ENCODE measurements around the gene FOCAD.

FOCAD gene

DNA sequence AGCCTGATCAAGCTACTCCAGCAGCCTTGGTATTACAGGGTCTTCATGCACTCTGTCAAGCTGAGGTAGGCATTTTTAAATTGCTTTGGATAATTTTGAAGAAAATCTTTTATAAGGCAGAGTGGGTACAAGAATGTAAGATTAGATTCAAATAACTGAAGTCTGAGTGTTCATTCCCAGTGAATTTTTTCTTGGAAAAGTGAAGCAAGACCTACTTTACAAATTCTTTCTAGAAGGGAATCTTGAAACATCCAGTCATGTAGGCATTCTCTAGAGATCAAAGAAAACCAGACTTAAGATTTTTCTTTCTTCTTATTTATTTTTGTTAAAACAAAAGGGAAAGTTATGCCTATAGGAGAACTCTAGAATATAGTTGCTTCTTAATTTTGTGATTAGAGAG is 139.0 kb downstream of the FOCAD start:
- H3K4me1 Mint-ChIP-seq = no peaks in the 10 kb centered on the region
- CTCF ChIA-PET = no interaction called here
- H3K36me3 Mint-ChIP-seq = peaks cover 20% of the 10 kb centered on the region
- H3K4me3 Mint-ChIP-seq = no peak overlapping the region
- DNase-seq = no peak
- H3K27me3 Mint-ChIP-seq = no peaks in the 10 kb centered on the region
- H3K27ac Mint-ChIP-seq = no peak overlapping the region
- no peaks in the 10 kb centered on the region for H3K9me3 Mint-ChIP-seq

DNA sequence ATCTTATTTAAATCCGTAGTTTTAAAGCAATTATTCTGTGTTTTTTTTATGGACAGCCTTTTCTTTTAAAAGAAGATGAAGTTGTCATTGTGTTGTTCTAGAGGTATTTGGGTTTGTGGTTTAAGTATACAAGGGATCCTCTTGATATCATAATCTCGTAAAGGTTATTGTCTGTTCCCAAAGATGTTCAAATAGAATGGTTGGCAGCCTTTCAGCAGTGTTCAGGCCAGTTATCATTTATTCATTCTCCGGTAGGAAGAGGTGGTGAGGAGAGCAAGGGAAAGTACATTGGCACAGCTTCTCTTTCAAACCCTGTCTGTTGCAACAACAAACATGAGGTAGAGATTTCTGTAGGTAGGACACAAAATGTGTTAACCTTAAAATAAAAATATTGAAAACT is 147.0 kb downstream of the FOCAD start:
- Mint-ChIP-seq H3K27me3 (no peaks in the 10 kb centered on the region), H3K4me3 (no peak overlapping the region), H3K9me3 (peaks cover 3% of the 10 kb centered on the region), H3K36me3 (peaks cover 18% of the 10 kb centered on the region), H3K27ac (no peak overlapping the region), H3K4me1 (no peaks in the 10 kb centered on the region)
- CTCF ChIA-PET = no interaction called here
- no peak for DNase-seq

DNA sequence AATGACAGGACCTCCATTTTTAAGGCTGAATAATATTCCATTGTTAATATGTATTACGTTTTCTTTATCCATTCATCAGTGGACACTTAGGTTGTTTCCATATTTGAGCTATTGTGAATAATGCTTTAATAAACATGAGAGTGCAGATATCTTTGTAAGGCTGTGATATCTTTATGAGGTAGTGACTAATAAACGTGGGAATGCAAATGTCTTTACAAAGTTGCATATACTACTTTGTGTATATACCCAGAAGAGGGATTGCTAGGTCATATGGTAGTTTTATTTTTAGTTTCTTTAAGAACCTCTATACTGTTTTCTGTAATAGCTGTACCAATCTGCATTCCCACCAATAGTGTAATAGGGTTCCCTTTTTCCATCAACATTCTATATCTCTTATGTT is 148.7 kb downstream of the FOCAD start:
- Mint-ChIP-seq H3K4me1 (no peaks in the 10 kb centered on the region), H3K9me3 (peaks cover 3% of the 10 kb centered on the region), H3K36me3 (peaks cover 11% of the 10 kb centered on the region), H3K4me3 (no peak overlapping the region), H3K27me3 (no peaks in the 10 kb centered on the region), H3K27ac (no peak overlapping the region)
- DNase-seq = no peak
- CTCF ChIA-PET = no interaction called here

DNA sequence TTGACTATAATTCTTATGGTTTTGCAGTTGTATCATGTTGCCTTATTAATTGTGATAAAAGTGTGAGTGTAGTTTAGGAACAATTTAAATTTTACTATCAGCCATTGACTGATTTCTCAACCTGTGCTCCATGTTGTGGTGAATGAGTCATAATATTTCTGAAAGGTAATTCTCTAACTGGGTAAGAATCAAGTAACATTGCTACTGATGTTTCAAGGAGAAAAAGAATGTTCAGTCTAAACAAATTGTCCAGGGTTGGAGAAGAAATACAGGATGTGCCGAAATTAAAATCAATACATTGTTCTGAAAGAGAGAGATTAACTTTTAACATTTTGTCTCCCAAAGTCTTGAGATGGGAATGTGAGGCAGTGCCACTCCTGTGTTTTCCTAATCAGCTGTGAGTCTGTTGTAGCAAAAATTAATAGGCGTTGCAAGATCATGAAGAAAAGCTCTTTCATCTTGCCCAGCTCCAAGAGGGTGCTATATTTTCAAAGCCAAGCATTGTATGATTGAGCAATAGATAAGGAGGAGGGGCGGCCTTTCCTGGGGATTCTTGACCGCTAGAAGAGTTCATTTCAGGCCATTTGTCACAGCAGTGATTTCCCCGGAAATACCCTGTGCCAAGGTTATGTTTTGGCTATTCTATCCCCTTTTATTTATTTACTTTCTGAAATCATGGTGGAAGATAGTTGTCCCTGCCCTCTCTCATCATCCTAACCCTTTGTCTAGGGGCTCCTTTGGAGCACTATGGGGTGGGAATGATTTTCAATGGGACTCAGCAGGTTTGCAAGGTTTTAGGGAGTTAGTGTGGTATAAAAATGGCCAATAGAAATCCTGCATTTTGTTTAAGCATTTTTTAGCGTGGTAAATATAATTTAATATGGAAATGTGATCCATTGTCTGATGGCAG is 151.6 kb downstream of the FOCAD start:
- Mint-ChIP-seq H3K36me3 (peaks cover 5% of the 10 kb centered on the region), H3K4me1 (no peaks in the 10 kb centered on the region), H3K4me3 (no peak overlapping the region), H3K27ac (no peak overlapping the region), H3K9me3 (no peaks in the 10 kb centered on the region), H3K27me3 (no peaks in the 10 kb centered on the region)
- CTCF ChIA-PET = no interaction called here
- no peak for DNase-seq

DNA sequence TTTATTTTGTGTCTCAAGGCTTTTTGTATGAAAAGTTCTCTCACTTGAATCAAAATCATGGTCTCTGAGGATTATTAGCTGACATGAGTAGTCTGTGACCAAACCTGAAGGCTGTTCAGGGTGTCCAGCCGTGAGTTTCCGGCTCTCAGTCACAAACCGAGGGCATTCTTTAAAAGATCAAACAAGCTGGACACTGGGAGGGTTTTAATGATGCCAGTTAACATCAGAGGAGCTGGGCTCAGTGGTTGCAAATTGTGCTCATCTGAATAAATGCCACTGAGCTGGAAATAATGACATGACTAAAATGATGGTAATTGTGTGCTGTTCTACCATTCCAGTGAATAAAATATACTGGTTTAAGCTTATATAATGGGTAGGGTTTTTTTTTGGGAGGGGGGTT is 153.1 kb downstream of the FOCAD start:
- Mint-ChIP-seq H3K27ac (peak overlapping the region; percentile 15), H3K4me3 (no peak overlapping the region), H3K27me3 (no peaks in the 10 kb centered on the region), H3K4me1 (no peaks in the 10 kb centered on the region), H3K9me3 (peaks cover 2% of the 10 kb centered on the region), H3K36me3 (peaks cover 7% of the 10 kb centered on the region)
- no peak for DNase-seq
- CTCF ChIA-PET = no interaction called here

DNA sequence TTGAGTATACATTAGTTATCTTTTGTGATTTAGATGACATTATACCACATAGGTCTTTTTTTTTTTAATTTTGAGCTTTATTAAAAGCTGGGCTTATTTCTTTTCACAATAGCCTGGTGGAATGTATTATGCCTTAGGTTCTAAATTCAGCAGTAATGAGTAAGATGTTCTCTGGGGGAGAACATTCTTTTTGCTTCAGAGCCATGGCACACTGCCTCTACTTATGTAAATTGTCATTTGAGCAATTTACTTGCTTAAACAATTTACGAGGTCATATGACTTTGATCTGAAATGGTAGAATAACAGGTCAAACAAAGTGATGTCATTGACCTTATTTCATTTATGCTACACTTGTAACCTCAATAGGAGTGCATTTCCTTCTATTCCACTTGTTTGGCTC is 154.2 kb downstream of the FOCAD start:
- Mint-ChIP-seq H3K4me3 (no peak overlapping the region), H3K36me3 (peaks cover 11% of the 10 kb centered on the region), H3K4me1 (no peaks in the 10 kb centered on the region), H3K27ac (no peak overlapping the region), H3K27me3 (no peaks in the 10 kb centered on the region), H3K9me3 (peaks cover 5% of the 10 kb centered on the region)
- no peak for DNase-seq
- CTCF ChIA-PET = no interaction called here

DNA sequence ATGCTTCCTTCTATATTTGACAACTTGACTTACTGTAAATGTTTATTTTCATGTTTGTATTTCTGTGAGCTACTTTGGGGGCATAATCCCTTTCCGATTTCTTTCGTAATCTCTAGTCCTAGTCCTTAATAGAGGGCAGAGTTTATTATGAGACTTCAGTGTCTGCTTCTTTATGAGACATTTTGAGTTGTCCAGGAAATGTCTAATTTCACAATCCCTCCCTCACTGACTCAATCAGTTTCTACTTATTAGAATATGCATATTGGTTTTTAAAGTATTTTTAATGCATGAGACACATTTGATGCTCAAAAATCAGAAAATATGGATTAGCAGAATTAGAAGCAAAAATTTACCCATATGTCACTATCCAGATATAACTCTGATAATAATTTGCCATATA is 160.9 kb downstream of the FOCAD start:
- CTCF ChIA-PET = no interaction called here
- Mint-ChIP-seq H3K4me3 (no peak overlapping the region), H3K9me3 (peaks cover 5% of the 10 kb centered on the region), H3K27me3 (no peaks in the 10 kb centered on the region), H3K36me3 (peaks cover 13% of the 10 kb centered on the region), H3K27ac (no peak overlapping the region), H3K4me1 (no peaks in the 10 kb centered on the region)
- DNase-seq = no peak

DNA sequence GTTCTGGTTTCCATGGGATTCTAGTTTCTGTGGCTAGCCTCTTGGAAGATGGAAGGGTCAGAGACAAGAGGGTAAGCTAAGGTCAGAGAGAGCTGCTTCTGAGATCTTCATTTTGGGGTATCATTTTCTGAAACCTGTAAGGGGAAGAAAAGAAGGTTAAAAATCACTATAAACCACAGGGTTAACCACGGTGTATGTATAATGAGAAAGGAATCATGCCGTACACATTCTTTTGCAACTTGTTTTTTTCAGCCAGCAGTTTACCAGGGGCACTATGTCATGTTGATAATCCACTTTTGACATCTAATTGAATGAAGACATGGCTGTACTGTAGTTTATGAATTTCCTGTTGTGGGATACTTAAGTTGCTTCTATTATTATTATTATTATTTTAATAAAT is 164.4 kb downstream of the FOCAD start:
- CTCF ChIA-PET = no interaction called here
- no peak for DNase-seq
- H3K36me3 Mint-ChIP-seq = peaks cover 4% of the 10 kb centered on the region
- H3K27ac Mint-ChIP-seq = no peak overlapping the region
- H3K4me1 Mint-ChIP-seq = no peaks in the 10 kb centered on the region
- no peaks in the 10 kb centered on the region for H3K9me3 Mint-ChIP-seq
- no peak overlapping the region for H3K4me3 Mint-ChIP-seq
- H3K27me3 Mint-ChIP-seq = no peaks in the 10 kb centered on the region

DNA sequence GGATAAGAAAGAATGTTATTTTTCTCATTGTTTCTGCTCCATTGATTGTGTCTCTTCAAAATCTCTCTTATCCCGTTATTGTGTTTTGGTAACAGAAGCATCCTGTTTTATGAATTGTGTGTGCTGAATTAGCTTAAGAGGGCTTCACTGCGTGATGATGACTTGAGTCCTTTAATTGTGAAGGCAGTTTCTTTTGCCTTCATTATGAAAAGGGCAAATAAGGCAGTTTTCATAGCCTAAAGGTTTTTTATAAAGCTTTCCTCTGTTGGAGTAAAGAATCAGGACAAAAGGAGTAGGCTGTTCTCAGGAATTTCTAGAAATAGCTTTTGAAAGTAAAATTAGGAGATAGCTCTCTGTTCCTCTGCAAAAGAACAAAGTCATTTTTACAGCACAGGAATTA is 169.8 kb downstream of the FOCAD start:
- Mint-ChIP-seq H3K27ac (no peak overlapping the region), H3K9me3 (peaks cover 5% of the 10 kb centered on the region), H3K27me3 (no peaks in the 10 kb centered on the region), H3K4me3 (no peak overlapping the region), H3K36me3 (peaks cover 6% of the 10 kb centered on the region), H3K4me1 (no peaks in the 10 kb centered on the region)
- CTCF ChIA-PET = no interaction called here
- no peak for DNase-seq

DNA sequence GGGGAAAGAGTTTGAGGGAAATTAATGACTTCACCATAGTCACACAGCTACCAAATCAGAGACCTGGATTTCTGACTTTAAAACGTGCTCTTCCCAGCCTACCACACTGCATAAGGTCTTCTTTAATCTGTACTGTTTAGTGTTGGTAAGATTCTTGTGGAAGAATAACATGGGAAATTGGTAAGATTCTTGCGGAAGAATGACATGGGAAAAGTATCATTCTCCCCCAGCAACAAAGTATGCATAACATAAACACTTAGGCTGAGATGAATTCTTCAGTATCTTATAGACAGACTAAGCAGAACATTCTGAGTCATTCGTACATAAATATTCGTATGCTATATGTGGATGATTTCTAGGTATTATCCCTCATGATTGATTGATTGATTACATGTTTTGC is 170.4 kb downstream of the FOCAD start:
- no peak overlapping the region for H3K4me3 Mint-ChIP-seq
- CTCF ChIA-PET = interaction anchor here (0.6 kb wide), 1 partner anchor 400 kb away, joined by 3 read pairs; no protein-coding TSS in a partner anchor
- peaks cover 6% of the 10 kb centered on the region for H3K36me3 Mint-ChIP-seq
- H3K4me1 Mint-ChIP-seq = no peaks in the 10 kb centered on the region
- H3K27ac Mint-ChIP-seq = no peak overlapping the region
- no peaks in the 10 kb centered on the region for H3K27me3 Mint-ChIP-seq
- no peak for DNase-seq
- H3K9me3 Mint-ChIP-seq = peaks cover 5% of the 10 kb centered on the region

DNA sequence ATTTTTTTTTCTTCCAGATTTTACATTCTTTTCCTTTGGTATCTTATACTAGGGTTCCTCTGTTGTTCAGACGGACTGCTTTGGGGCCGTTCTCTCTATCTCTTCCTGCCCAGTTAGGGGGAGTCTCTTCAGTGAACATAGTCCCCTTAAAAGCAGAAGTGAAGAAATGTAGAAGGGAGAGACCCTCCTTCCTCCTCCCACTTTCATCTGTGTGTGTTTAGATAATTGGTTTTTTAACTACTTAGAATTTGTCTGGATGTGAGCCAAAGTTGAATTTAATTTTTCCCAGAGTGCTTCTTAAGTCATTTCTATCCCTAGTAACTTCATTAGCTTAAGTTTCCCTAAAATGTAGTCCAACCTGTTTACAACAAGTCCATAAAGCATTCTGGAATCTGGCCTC is 179.9 kb downstream of the FOCAD start:
- peaks cover 11% of the 10 kb centered on the region for H3K36me3 Mint-ChIP-seq
- H3K27me3 Mint-ChIP-seq = no peaks in the 10 kb centered on the region
- no peak for DNase-seq
- H3K4me3 Mint-ChIP-seq = no peak overlapping the region
- no peak overlapping the region for H3K27ac Mint-ChIP-seq
- CTCF ChIA-PET = no interaction called here
- H3K4me1 Mint-ChIP-seq = no peaks in the 10 kb centered on the region
- H3K9me3 Mint-ChIP-seq = no peaks in the 10 kb centered on the region

DNA sequence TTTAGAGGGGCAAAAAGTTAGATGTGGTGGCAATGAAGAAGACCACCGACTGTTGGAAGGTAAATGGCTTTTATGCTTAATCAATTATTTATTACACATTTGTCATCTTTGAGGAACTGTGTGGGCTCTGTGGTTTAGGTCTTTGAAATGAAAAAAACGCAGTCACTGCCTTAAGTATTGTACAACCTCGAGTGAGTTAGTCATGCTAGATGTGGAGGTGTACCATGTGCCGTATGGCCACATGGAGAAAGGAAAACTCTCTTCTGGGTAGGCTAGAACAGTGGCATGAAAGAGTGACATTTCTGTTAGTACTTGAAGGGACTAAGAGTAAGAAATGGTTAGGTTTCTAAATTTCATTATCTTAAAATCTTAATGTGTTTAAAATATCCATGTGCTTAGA is 181.3 kb downstream of the FOCAD start:
- Mint-ChIP-seq H3K27ac (no peak overlapping the region), H3K4me1 (no peaks in the 10 kb centered on the region), H3K36me3 (peaks cover 13% of the 10 kb centered on the region), H3K9me3 (no peaks in the 10 kb centered on the region), H3K27me3 (no peaks in the 10 kb centered on the region), H3K4me3 (no peak overlapping the region)
- no peak for DNase-seq
- CTCF ChIA-PET = no interaction called here

DNA sequence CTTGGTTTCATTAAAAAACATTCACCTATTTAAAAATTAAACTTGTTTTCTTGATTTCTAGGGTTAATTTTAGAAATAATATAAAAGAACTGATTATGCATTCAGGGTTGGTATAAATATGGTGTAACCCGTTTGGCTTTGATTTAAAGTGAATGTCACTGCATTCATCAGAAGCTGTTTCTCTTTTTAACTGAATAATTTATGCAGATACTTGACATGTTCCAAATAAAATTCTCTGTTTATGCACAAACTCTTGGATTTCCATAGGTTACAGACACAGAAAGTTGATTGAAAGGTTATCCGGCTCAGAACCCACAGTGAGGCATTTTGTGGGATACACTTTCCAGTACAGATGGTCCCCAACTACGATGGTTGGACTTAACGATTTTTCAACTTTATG is 186.1 kb downstream of the FOCAD start:
- CTCF ChIA-PET = no interaction called here
- no peak overlapping the region for H3K4me3 Mint-ChIP-seq
- no peaks in the 10 kb centered on the region for H3K27me3 Mint-ChIP-seq
- peaks cover 10% of the 10 kb centered on the region for H3K4me1 Mint-ChIP-seq
- no peak for DNase-seq
- H3K36me3 Mint-ChIP-seq = peaks cover 10% of the 10 kb centered on the region
- no peak overlapping the region for H3K27ac Mint-ChIP-seq
- no peaks in the 10 kb centered on the region for H3K9me3 Mint-ChIP-seq

DNA sequence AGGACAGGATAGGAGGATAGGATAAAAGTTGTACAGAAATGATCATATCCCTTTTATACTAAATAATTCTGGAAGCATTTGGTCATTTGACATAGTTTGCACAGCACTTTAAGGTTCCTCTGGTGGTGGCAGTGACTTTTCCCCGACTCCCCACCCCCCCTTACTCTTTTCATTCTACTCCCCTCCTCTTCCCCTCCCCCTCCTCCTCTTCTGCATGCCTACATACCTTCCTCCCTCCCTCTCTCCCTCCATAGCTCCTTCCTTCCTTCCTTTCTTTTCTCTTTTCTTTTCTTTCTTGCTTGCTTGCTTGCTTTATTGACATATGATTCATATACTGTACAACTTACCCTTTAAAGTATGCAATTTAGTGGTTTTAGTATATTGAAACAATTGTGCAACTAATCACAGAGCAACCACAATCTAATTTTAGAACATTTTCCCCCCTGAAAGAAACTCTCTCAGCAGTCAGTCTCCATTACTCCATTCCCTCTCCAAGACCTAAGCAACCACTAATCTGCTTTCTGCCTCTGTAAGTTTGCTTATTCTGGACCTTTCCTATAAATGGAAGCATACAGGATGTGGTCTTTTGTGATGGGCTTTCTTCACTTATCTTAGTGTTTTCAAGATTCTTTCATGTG is 188.4 kb downstream of the FOCAD start:
- Mint-ChIP-seq H3K36me3 (peaks cover 12% of the 10 kb centered on the region), H3K4me3 (no peak overlapping the region), H3K27ac (peak overlapping the region; percentile 52), H3K4me1 (peaks cover 10% of the 10 kb centered on the region), H3K27me3 (no peaks in the 10 kb centered on the region), H3K9me3 (no peaks in the 10 kb centered on the region)
- DNase-seq = no peak
- CTCF ChIA-PET = no interaction called here

DNA sequence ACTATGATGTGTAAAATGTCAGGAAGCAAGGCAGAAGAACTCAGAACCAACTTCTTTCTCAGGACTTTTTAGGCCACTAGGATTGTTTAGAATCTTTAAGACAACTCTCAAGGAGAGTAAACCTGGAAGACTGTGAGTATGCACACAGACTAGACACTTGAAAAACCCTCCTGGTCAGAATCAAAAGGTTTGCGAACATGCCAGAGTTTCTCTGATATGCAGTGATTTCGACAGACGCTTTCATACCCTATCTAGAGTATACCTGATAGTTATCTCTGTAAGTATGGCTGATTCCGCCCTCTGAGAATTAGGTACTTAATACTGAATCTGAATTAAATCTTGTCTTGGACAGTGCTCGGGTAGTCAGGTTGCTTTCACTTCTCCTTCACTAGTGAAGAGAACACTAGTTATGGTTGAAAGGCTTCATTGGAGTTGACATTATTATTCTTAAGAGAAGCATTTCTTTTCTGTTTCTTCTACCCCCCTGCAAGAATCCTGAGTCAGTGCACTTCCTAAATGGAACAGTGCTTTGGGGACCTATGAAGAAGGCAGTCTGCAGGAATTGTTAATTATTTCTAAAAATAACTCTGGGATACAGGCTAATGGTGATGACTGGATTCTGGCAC is 189.3 kb downstream of the FOCAD start:
- H3K27me3 Mint-ChIP-seq = no peaks in the 10 kb centered on the region
- no peak overlapping the region for H3K27ac Mint-ChIP-seq
- H3K9me3 Mint-ChIP-seq = no peaks in the 10 kb centered on the region
- DNase-seq = no peak
- CTCF ChIA-PET = interaction anchor here (1.1 to 1.9 kb wide), 2 partner anchors 10 to 13 kb away, joined by 3 to 12 read pairs; no protein-coding TSS in a partner anchor
- peaks cover 12% of the 10 kb centered on the region for H3K36me3 Mint-ChIP-seq
- H3K4me1 Mint-ChIP-seq = peaks cover 10% of the 10 kb centered on the region
- no peak overlapping the region for H3K4me3 Mint-ChIP-seq
